ENCODE results near the gene MEG3.

MEG3 gene

GRCh38 chr14:100824091-100824551, 1.8 kb upstream of the MEG3 start:
- H3K9me3 ChIP-seq (ENCODE audit: control insufficient read depth in 2 of 2, low read length in 2 of 2), result no peaks in the 10 kb centered on the region
- no peaks in the 10 kb centered on the region for H3K36me3 ChIP-seq (ENCODE audit: control insufficient read depth in 2 of 2, insufficient read depth in 2 of 2, low read length in 2 of 2)
- no peak overlapping the region for H3K9ac ChIP-seq (ENCODE audit: low read length in 2 of 2)
- H3K27ac ChIP-seq (ENCODE audit: low read length), result no peak overlapping the region
- no peaks in the 10 kb centered on the region for H3K4me1 ChIP-seq (ENCODE audit: control insufficient read depth, insufficient read depth, low read length)
- peaks cover 9 to 16% of the 10 kb centered on the region in 2 donors for H3K27me3 ChIP-seq (ENCODE audit: control insufficient read depth in 1 of 2, insufficient read depth in 2 of 2, low read length in 2 of 2)
- H3K4me3 ChIP-seq (ENCODE audit: low read length in 2 of 2), result no peak overlapping the region

- Histone ChIP-seq H3K27me3 (ENCODE audit: control insufficient read depth in 1 of 2, insufficient read depth in 2 of 2, low read length in 2 of 2) (peaks cover 8 to 17% of the 10 kb centered on the region in 2 donors), H3K4me1 (ENCODE audit: control insufficient read depth, insufficient read depth, low read length) (no peaks in the 10 kb centered on the region), H3K27ac (ENCODE audit: low read length) (no peak overlapping the region), H3K9me3 (ENCODE audit: control insufficient read depth in 2 of 2, low read length in 2 of 2) (no peaks in the 10 kb centered on the region), H3K9ac (ENCODE audit: low read length in 2 of 2) (no peak overlapping the region), H3K36me3 (ENCODE audit: control insufficient read depth in 2 of 2, insufficient read depth in 2 of 2, low read length in 2 of 2) (no peaks in the 10 kb centered on the region), H3K4me3 (ENCODE audit: low read length in 2 of 2) (no peak overlapping the region)
These were observed 811 bp upstream of the MEG3 start for GRCh38 chr14:100824901-100825712.

- H3K36me3 ChIP-seq (ENCODE audit: control insufficient read depth in 2 of 2, insufficient read depth in 2 of 2, low read length in 2 of 2), result no peaks in the 10 kb centered on the region
- H3K9me3 ChIP-seq (ENCODE audit: control insufficient read depth in 2 of 2, low read length in 2 of 2), result no peaks in the 10 kb centered on the region
- H3K27me3 ChIP-seq (ENCODE audit: control insufficient read depth in 1 of 2, insufficient read depth in 2 of 2, low read length in 2 of 2), result peaks cover 8 to 17% of the 10 kb centered on the region in 2 donors
- H3K4me3 ChIP-seq (ENCODE audit: low read length in 2 of 2), result peak overlapping the region; percentile 40 to 61
- H3K27ac ChIP-seq (ENCODE audit: low read length), result no peak overlapping the region
- H3K9ac ChIP-seq (ENCODE audit: low read length in 2 of 2), result peak overlapping the region in 1 of 2 donors; percentile 37
- H3K4me1 ChIP-seq (ENCODE audit: control insufficient read depth, insufficient read depth, low read length), result no peaks in the 10 kb centered on the region
These were observed 628 bp downstream of the MEG3 start for GRCh38 chr14:100826391-100827100.

GRCh38 chr14:100827101-100828021, 1.4 kb downstream of the MEG3 start:
- Histone ChIP-seq H3K27me3 (ENCODE audit: control insufficient read depth in 1 of 2, insufficient read depth in 2 of 2, low read length in 2 of 2) (peaks cover 8 to 17% of the 10 kb centered on the region in 2 donors), H3K9ac (ENCODE audit: low read length in 2 of 2) (peak overlapping the region in 1 of 2 donors; percentile 37), H3K27ac (ENCODE audit: low read length) (no peak overlapping the region), H3K9me3 (ENCODE audit: control insufficient read depth in 2 of 2, low read length in 2 of 2) (no peaks in the 10 kb centered on the region), H3K36me3 (ENCODE audit: control insufficient read depth in 2 of 2, insufficient read depth in 2 of 2, low read length in 2 of 2) (no peaks in the 10 kb centered on the region), H3K4me3 (ENCODE audit: low read length in 2 of 2) (peak overlapping the region in 1 of 2 donors; percentile 61), H3K4me1 (ENCODE audit: control insufficient read depth, insufficient read depth, low read length) (no peaks in the 10 kb centered on the region)

GRCh38 chr14:100828031-100828769, 2.3 kb downstream of the MEG3 start:
- Histone ChIP-seq H3K27me3 (ENCODE audit: control insufficient read depth in 1 of 2, insufficient read depth in 2 of 2, low read length in 2 of 2) (peaks cover 8 to 17% of the 10 kb centered on the region in 2 donors), H3K4me1 (ENCODE audit: control insufficient read depth, insufficient read depth, low read length) (no peaks in the 10 kb centered on the region), H3K9me3 (ENCODE audit: control insufficient read depth in 2 of 2, low read length in 2 of 2) (no peaks in the 10 kb centered on the region), H3K9ac (ENCODE audit: low read length in 2 of 2) (no peak overlapping the region), H3K4me3 (ENCODE audit: low read length in 2 of 2) (no peak overlapping the region), H3K36me3 (ENCODE audit: control insufficient read depth in 2 of 2, insufficient read depth in 2 of 2, low read length in 2 of 2) (no peaks in the 10 kb centered on the region), H3K27ac (ENCODE audit: low read length) (no peak overlapping the region)

GRCh38 chr14:100830681-100831080, 4.8 kb downstream of the MEG3 start:
- H3K36me3 ChIP-seq (ENCODE audit: control insufficient read depth in 2 of 2, insufficient read depth in 2 of 2, low read length in 2 of 2), result no peaks in the 10 kb centered on the region
- H3K4me3 ChIP-seq (ENCODE audit: low read length in 2 of 2), result no peak overlapping the region
- no peaks in the 10 kb centered on the region for H3K9me3 ChIP-seq (ENCODE audit: control insufficient read depth in 2 of 2, low read length in 2 of 2)
- peaks cover 10 to 17% of the 10 kb centered on the region in 2 donors for H3K27me3 ChIP-seq (ENCODE audit: control insufficient read depth in 1 of 2, insufficient read depth in 2 of 2, low read length in 2 of 2)
- no peaks in the 10 kb centered on the region for H3K4me1 ChIP-seq (ENCODE audit: control insufficient read depth, insufficient read depth, low read length)
- no peak overlapping the region for H3K27ac ChIP-seq (ENCODE audit: low read length)
- no peak overlapping the region for H3K9ac ChIP-seq (ENCODE audit: low read length in 2 of 2)

- Histone ChIP-seq H3K4me1 (ENCODE audit: control insufficient read depth, insufficient read depth, low read length) (no peaks in the 10 kb centered on the region), H3K9me3 (ENCODE audit: control insufficient read depth in 2 of 2, low read length in 2 of 2) (no peaks in the 10 kb centered on the region), H3K36me3 (ENCODE audit: control insufficient read depth in 2 of 2, insufficient read depth in 2 of 2, low read length in 2 of 2) (no peaks in the 10 kb centered on the region), H3K9ac (ENCODE audit: low read length in 2 of 2) (no peak overlapping the region), H3K27ac (ENCODE audit: low read length) (no peak overlapping the region), H3K4me3 (ENCODE audit: low read length in 2 of 2) (no peak overlapping the region), H3K27me3 (ENCODE audit: control insufficient read depth in 1 of 2, insufficient read depth in 2 of 2, low read length in 2 of 2) (peaks cover 7 to 10% of the 10 kb centered on the region in 2 donors)
These were observed 6.5 kb downstream of the MEG3 start for GRCh38 chr14:100832311-100832960.

- H3K4me1 ChIP-seq (ENCODE audit: control insufficient read depth, insufficient read depth, low read length), result no peaks in the 10 kb centered on the region
- no peaks in the 10 kb centered on the region for H3K9me3 ChIP-seq (ENCODE audit: control insufficient read depth in 2 of 2, low read length in 2 of 2)
- no peaks in the 10 kb centered on the region for H3K36me3 ChIP-seq (ENCODE audit: control insufficient read depth in 2 of 2, insufficient read depth in 2 of 2, low read length in 2 of 2)
- peaks cover 0 to 3% of the 10 kb centered on the region in 2 donors for H3K27me3 ChIP-seq (ENCODE audit: control insufficient read depth in 1 of 2, insufficient read depth in 2 of 2, low read length in 2 of 2)
- no peak overlapping the region for H3K9ac ChIP-seq (ENCODE audit: low read length in 2 of 2)
- H3K4me3 ChIP-seq (ENCODE audit: low read length in 2 of 2), result no peak overlapping the region
- H3K27ac ChIP-seq (ENCODE audit: low read length), result no peak overlapping the region
These were observed 8.3 kb downstream of the MEG3 start for GRCh38 chr14:100834082-100834793.

- Histone ChIP-seq H3K36me3 (ENCODE audit: control insufficient read depth in 2 of 2, insufficient read depth in 2 of 2, low read length in 2 of 2) (no peaks in the 10 kb centered on the region), H3K27me3 (ENCODE audit: control insufficient read depth in 1 of 2, insufficient read depth in 2 of 2, low read length in 2 of 2) (peaks cover 0 to 3% of the 10 kb centered on the region in 2 donors), H3K4me1 (ENCODE audit: control insufficient read depth, insufficient read depth, low read length) (no peaks in the 10 kb centered on the region), H3K9ac (ENCODE audit: low read length in 2 of 2) (no peak overlapping the region), H3K4me3 (ENCODE audit: low read length in 2 of 2) (no peak overlapping the region), H3K27ac (ENCODE audit: low read length) (no peak overlapping the region), H3K9me3 (ENCODE audit: control insufficient read depth in 2 of 2, low read length in 2 of 2) (no peaks in the 10 kb centered on the region)
These were observed 9.1 kb downstream of the MEG3 start for GRCh38 chr14:100834794-100835547.
